Cardiac muscle cell (in vitro differentiated cells and primary cell): ENCODE measurements around the gene SPAG7. TPM values are rescaled to one million over a fixed set of nuclear protein-coding genes. Genes with fewer than 3 reads are reported as not detected.
A peak's percentile ranks its signal among the peaks of the same experiment; 100 is the strongest.

Source experiments
- DNase-seq, 2 donors: peaks; one replicate each; pipeline versions ENCODE4 v3.0.0 to v3.0.0-alpha.2; 2010 to 2017; ENCODE audit warnings: low read depth in 1 of 2, low spot score in 1 of 2
- H3K27ac ChIP-seq: fragments of 200-600 bp; sonication (generic); 2 replicates; pipeline ENCODE4 v1.5.1; 2016
- H3K27me3 ChIP-seq: fragments of 200-600 bp; sonication (generic); 2 replicates; pipeline ENCODE4 v1.6.0; 2016; ENCODE audit warnings: control low read depth
- H3K36me3 ChIP-seq: fragments of 200-600 bp; sonication (generic); 2 replicates; pipeline ENCODE4 v1.5.1; 2016; ENCODE audit warnings: control low read depth
- H3K4me1 ChIP-seq: fragments of 200-600 bp; sonication (generic); 2 replicates; pipeline ENCODE4 v1.8.1; 2017; ENCODE audit warnings: low read depth, mild to moderate bottlenecking, mixed run types
- H3K4me3 ChIP-seq: fragments of 200-600 bp; sonication (generic); 2 replicates; pipeline ENCODE4 v1.5.1; 2016; ENCODE audit warnings: mild to moderate bottlenecking
- H3K9me3 ChIP-seq: fragments of 200-600 bp; sonication (generic); 2 replicates; pipeline ENCODE4 v1.5.1; 2017; ENCODE audit warnings: low read depth, mild to moderate bottlenecking, control low read depth
- CTCF ChIP-seq: IDR thresholded peaks from 2 replicates; pipeline ENCODE4 v1.5.1; 2012; ENCODE audit warnings: low read depth, mild to moderate bottlenecking, low read length
- polyA plus RNA-seq: library from polyadenylated mRNA; unstranded; fragments of >200 nt; fragmentation: Nextera tagmentation; extraction: Ambion mirVana; gene quantifications from 2 replicates; pipeline ENCODE4 v1.2.1, GENCODE V29; 2016
- total RNA-seq: library from RNA; depleted of rRNA; stranded (reverse); fragments of >200 nt; gene quantifications from 2 replicates; pipeline ENCODE4 v1.2.3, GENCODE V29; 2016

The SPAG7 gene
- total and polyA plus RNA-seq, 2 experiments from 2014 or later: 227 to 399 TPM

GRCh38 chr17:4947411-4948165 is 20.0 kb downstream of the SPAG7 start:
- H3K36me3 ChIP-seq: peaks cover 28% of the 10 kb centered on the region
- TF ChIP-seq CTCF: no peak

GRCh38 chr17:4947010-4947410 is 20.6 kb downstream of the SPAG7 start:
- Histone ChIP-seq H3K36me3 (peaks cover 32% of the 10 kb centered on the region), H3K9me3 (no peaks in the 10 kb centered on the region), H3K4me1 (peaks cover 22% of the 10 kb centered on the region), H3K27me3 (no peaks in the 10 kb centered on the region), H3K27ac (peak overlapping the region; percentile 94), H3K4me3 (peak overlapping the region; percentile 96)
- peak in 1 of 2 donors; percentile 60 for DNase-seq
- no peak for TF ChIP-seq CTCF

More at GRCh38 chr17:4947411-4948165, 20.0 kb downstream of the SPAG7 start:
- H3K9me3 ChIP-seq: no peaks in the 10 kb centered on the region
- H3K27ac ChIP-seq: peak overlapping the region; percentile 94
- DNase-seq: peak; percentile 60 to 62
- peak overlapping the region; percentile 96 for H3K4me3 ChIP-seq
- H3K4me1 ChIP-seq: peaks cover 27% of the 10 kb centered on the region
- no peaks in the 10 kb centered on the region for H3K27me3 ChIP-seq

- no peaks in the 10 kb centered on the region for H3K9me3 ChIP-seq
- H3K4me3 ChIP-seq: peak overlapping the region; percentile 96
- DNase-seq: no peak
- peak overlapping the region; percentile 94 for H3K27ac ChIP-seq
- H3K4me1 ChIP-seq: peaks cover 19% of the 10 kb centered on the region
- no peak for TF ChIP-seq CTCF
- peaks cover 32% of the 10 kb centered on the region for H3K36me3 ChIP-seq
- H3K27me3 ChIP-seq: no peaks in the 10 kb centered on the region
Observed at GRCh38 chr17:4946312-4946976, 21.2 kb downstream of the SPAG7 start.

GRCh38 chr17:4945944-4946280 is 21.7 kb downstream of the SPAG7 start:
- Histone ChIP-seq H3K36me3 (peaks cover 32% of the 10 kb centered on the region), H3K4me3 (no peak overlapping the region), H3K9me3 (no peaks in the 10 kb centered on the region), H3K27ac (peak overlapping the region; percentile 94), H3K27me3 (no peaks in the 10 kb centered on the region), H3K4me1 (peaks cover 20% of the 10 kb centered on the region)
- no peak for DNase-seq
- TF ChIP-seq CTCF: no peak

GRCh38 chr17:4945176-4945943 is 22.3 kb downstream of the SPAG7 start:
- Histone ChIP-seq H3K9me3 (no peaks in the 10 kb centered on the region), H3K36me3 (peaks cover 32% of the 10 kb centered on the region), H3K4me1 (peaks cover 15% of the 10 kb centered on the region), H3K27ac (peak overlapping the region; percentile 94), H3K4me3 (no peak overlapping the region), H3K27me3 (no peaks in the 10 kb centered on the region)
- peak in 1 of 2 donors; percentile 90 for DNase-seq
- no peak for TF ChIP-seq CTCF
